ENCODE measurements around the gene C11orf68.

The C11orf68 gene

GRCh38 chr11:65887723-65888162 is 31.1 kb downstream of the C11orf68 start:
- Histone ChIP-seq H2AFZ (ENCODE audit: low read length) (no peak overlapping the region), H3K4me3 (ENCODE audit: low read depth, low read length, poor library complexity, severe bottlenecking) (peak overlapping the region; percentile 98), H3K9ac (ENCODE audit: low read length) (peak overlapping the region; percentile 90), H3K27ac (ENCODE audit: low read depth, low read length, poor library complexity, severe bottlenecking) (peak overlapping the region; percentile 28), H3K79me2 (ENCODE audit: insufficient read depth, low read length) (no peaks in the 10 kb centered on the region), H3K9me2 (ENCODE audit: low read depth, low read length) (no peaks in the 10 kb centered on the region), H3K36me3 (ENCODE audit: insufficient read depth, low read length) (peaks cover 35% of the 10 kb centered on the region), H3K4me1 (ENCODE audit: insufficient read depth, low read length, severe bottlenecking) (peaks cover 52% of the 10 kb centered on the region), H3K27me3 (ENCODE audit: insufficient read depth, low read length) (no peaks in the 10 kb centered on the region), H3K4me2 (ENCODE audit: low read length) (peak overlapping the region; percentile 100), H3K9me3 (ENCODE audit: low read length) (no peaks in the 10 kb centered on the region), H4K20me1 (ENCODE audit: insufficient read depth, low read length) (no peaks in the 10 kb centered on the region), H3F3A (ENCODE audit: insufficient read depth, low read length) (peaks cover 5% of the 10 kb centered on the region)
- TF ChIP-seq, protein P1, sequence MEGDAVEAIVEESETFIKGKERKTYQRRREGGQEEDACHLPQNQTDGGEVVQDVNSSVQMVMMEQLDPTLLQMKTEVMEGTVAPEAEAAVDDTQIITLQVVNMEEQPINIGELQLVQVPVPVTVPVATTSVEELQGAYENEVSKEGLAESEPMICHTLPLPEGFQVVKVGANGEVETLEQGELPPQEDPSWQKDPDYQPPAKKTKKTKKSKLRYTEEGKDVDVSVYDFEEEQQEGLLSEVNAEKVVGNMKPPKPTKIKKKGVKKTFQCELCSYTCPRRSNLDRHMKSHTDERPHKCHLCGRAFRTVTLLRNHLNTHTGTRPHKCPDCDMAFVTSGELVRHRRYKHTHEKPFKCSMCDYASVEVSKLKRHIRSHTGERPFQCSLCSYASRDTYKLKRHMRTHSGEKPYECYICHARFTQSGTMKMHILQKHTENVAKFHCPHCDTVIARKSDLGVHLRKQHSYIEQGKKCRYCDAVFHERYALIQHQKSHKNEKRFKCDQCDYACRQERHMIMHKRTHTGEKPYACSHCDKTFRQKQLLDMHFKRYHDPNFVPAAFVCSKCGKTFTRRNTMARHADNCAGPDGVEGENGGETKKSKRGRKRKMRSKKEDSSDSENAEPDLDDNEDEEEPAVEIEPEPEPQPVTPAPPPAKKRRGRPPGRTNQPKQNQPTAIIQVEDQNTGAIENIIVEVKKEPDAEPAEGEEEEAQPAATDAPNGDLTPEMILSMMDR (IDR thresholded peaks at IDR 0.05; ENCODE audit: low read length), result no peak
- no peak for TF ChIP-seq EZH2 (IDR thresholded peaks at IDR 0.05; ENCODE audit: borderline replicate concordance, low read length)

DNA sequence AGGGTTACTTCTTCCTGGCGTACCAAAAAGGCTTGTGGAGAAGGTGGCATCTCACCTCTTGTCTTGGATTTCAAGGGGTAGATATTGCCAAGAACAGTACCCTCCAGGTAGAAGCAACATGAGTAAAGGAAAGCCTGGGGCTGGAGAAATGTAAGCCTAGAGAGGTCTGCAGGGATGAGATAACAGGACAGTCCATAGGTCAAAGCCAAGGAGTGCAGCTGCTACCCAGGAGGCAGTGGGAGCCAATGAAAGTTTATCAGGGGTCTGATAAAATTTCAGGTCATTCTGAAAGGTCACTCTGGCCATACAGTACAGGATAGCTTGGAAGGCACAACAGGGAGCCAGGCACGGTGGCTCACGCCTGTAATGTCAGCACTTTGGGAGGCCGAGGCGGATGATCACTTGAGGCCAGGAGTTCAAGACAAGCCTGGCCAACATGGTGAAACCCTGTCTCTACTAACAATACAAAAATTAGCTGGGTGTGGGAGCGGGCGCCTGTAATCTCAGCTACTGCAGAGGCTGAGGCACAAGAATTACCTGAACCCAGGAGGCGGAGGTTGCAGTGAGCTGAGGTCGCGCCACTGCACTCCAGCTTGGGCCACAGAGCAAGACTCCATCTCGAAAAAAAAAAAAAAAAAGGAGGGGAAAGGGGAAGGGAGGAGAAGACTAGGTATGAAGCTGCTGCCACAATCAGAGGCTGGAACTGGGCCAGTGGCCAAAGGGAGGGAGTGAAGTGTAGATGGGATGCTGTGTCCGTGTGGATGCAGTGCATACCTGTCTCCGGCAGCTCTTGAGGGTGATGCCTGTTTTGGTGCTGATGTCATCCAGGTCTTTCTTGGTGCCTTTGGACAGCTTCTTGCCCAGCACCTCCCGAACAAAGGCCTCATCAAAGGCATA is 31.8 kb downstream of the C11orf68 start:
- peaks cover 5% of the 10 kb centered on the region for H3F3A ChIP-seq (ENCODE audit: insufficient read depth, low read length)
- H3K79me2 ChIP-seq (ENCODE audit: insufficient read depth, low read length), result no peaks in the 10 kb centered on the region
- H4K20me1 ChIP-seq (ENCODE audit: insufficient read depth, low read length), result no peaks in the 10 kb centered on the region
- peaks cover 41% of the 10 kb centered on the region for H3K36me3 ChIP-seq (ENCODE audit: insufficient read depth, low read length)
- H2AFZ ChIP-seq (ENCODE audit: low read length), result no peak overlapping the region
- no peaks in the 10 kb centered on the region for H3K9me3 ChIP-seq (ENCODE audit: low read length)
- peaks cover 46% of the 10 kb centered on the region for H3K4me1 ChIP-seq (ENCODE audit: insufficient read depth, low read length, severe bottlenecking)
- no peaks in the 10 kb centered on the region for H3K27me3 ChIP-seq (ENCODE audit: insufficient read depth, low read length)
- peak overlapping the region; percentile 100 for H3K4me2 ChIP-seq (ENCODE audit: low read length)
- H3K4me3 ChIP-seq (ENCODE audit: low read depth, low read length, poor library complexity, severe bottlenecking), result peak overlapping the region; percentile 98
- H3K9me2 ChIP-seq (ENCODE audit: low read depth, low read length), result no peaks in the 10 kb centered on the region
- peak overlapping the region; percentile 28 for H3K27ac ChIP-seq (ENCODE audit: low read depth, low read length, poor library complexity, severe bottlenecking)
- TF ChIP-seq EZH2 (IDR thresholded peaks at IDR 0.05; ENCODE audit: borderline replicate concordance, low read length), result no peak
- TF ChIP-seq, protein P1 (IDR thresholded peaks at IDR 0.05; ENCODE audit: low read length), result no peak
- H3K9ac ChIP-seq (ENCODE audit: low read length), result peak overlapping the region; percentile 90

DNA sequence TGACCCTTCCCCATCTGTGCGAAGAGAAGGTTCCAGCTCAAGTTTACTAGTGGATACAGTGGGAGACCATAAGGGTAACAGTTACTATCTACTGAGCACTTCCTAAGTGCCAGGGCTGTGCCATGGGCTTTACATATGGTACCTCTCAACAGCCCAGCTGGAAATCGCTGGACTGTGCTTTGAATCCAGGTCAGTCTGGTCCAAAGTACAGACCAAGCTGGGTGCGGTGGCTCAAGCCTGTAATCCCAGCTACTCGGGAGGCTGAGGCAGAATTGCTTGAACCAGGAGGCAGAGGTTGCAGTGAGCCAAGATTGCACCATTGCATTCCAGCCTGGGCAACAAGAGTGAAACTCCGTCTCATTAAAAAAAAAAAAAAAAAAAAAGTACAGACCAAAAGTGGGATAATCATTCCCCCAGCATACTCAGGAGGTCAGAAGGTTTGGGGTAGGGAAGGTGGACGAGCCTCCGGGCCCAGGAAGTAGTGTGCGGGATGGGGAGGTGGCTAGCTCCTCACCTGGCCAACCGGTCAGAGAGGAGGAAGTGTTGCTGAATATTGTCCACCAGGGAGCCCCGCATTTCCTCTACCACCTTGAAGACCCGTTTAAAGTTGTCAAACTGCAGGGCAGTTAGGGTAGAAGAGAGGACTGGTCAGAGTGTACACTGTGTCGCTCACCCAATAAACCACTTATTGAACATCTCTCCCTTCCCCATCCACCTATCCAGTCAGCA is 32.9 kb downstream of the C11orf68 start:
- H3K36me3 ChIP-seq (ENCODE audit: insufficient read depth, low read length), result peaks cover 43% of the 10 kb centered on the region
- no peaks in the 10 kb centered on the region for H4K20me1 ChIP-seq (ENCODE audit: insufficient read depth, low read length)
- H3K4me1 ChIP-seq (ENCODE audit: insufficient read depth, low read length, severe bottlenecking), result peaks cover 38% of the 10 kb centered on the region
- no peaks in the 10 kb centered on the region for H3K79me2 ChIP-seq (ENCODE audit: insufficient read depth, low read length)
- no peak overlapping the region for H3K9ac ChIP-seq (ENCODE audit: low read length)
- no peak overlapping the region for H3K27ac ChIP-seq (ENCODE audit: low read depth, low read length, poor library complexity, severe bottlenecking)
- no peak overlapping the region for H3K4me3 ChIP-seq (ENCODE audit: low read depth, low read length, poor library complexity, severe bottlenecking)
- H3K27me3 ChIP-seq (ENCODE audit: insufficient read depth, low read length), result no peaks in the 10 kb centered on the region
- no peak overlapping the region for H2AFZ ChIP-seq (ENCODE audit: low read length)
- no peak overlapping the region for H3K4me2 ChIP-seq (ENCODE audit: low read length)
- TF ChIP-seq, protein P1 (IDR thresholded peaks at IDR 0.05; ENCODE audit: low read length), result no peak
- no peak for TF ChIP-seq EZH2 (IDR thresholded peaks at IDR 0.05; ENCODE audit: borderline replicate concordance, low read length)
- no peaks in the 10 kb centered on the region for H3K9me3 ChIP-seq (ENCODE audit: low read length)
- peaks cover 5% of the 10 kb centered on the region for H3F3A ChIP-seq (ENCODE audit: insufficient read depth, low read length)
- H3K9me2 ChIP-seq (ENCODE audit: low read depth, low read length), result no peaks in the 10 kb centered on the region

Measured in OCI-LY1 (cell line).